Lower lobe of right lung (tissue), 2 donors: Measurements from ENCODE around the gene RPLP2. TPM values are rescaled to one million over a fixed set of nuclear protein-coding genes. Genes with fewer than 3 reads are reported as not detected.
A peak's percentile ranks its signal among the peaks of the same experiment; 100 is the strongest.

ENCODE experiments used
- ATAC-seq, 2 donors: fragments of 200-7000 bp; cut with Tn5 transposase; one replicate each; pipeline ENCODE4 v1.9.1; 2020 to 2022; ENCODE audit warnings: mild to moderate bottlenecking in 2 of 2, moderate library complexity in 2 of 2
- DNase-seq: peaks from one replicate; pipeline ENCODE4 v3.0.0-alpha.2; 2020
- H3K27ac ChIP-seq: fragments of 200-600 bp; one replicate; pipeline ENCODE4 v1.8.0; 2022
- H3K27me3 ChIP-seq: fragments of 200-600 bp; one replicate; pipeline ENCODE4 v1.8.0; 2022; ENCODE audit warnings: low read depth
- H3K36me3 ChIP-seq: fragments of 200-600 bp; one replicate; pipeline ENCODE4 v1.8.0; 2022; ENCODE audit warnings: mild to moderate bottlenecking
- H3K4me1 ChIP-seq: fragments of 200-600 bp; one replicate; pipeline ENCODE4 v1.8.0; 2022
- H3K4me3 ChIP-seq: fragments of 200-600 bp; one replicate; pipeline ENCODE4 v1.8.0; 2022; ENCODE audit warnings: mild to moderate bottlenecking
- H3K9me3 ChIP-seq: fragments of 200-600 bp; one replicate; pipeline ENCODE4 v1.8.0; 2022
- intact Hi-C: fragments of 100-400 bp; cut with DNase I; formaldehyde crosslinking; loops from one replicate; pipeline ENCODE4 v1.11.0; 2022
- total RNA-seq: library from RNA; stranded (reverse); fragmentation: NEBNext Ultra II Directional; extraction: Animal tissue kit (Norgen Biotek cat#: 25700); gene quantifications from one replicate; pipeline ENCODE4 v1.2.1, GENCODE V29; 2021
- TF ChIP-seq, protein P1 (sequence below): fragments of 200-600 bp; IDR thresholded peaks from one replicate; pipeline ENCODE4 v1.8.0; 2022; ENCODE audit warnings: antibody characterized with exemption, mild to moderate bottlenecking
- donor health status: DM: no; HTN: yes; CAD: no; lungs with severe emphysema.

RPLP2 gene
- total RNA-seq, 1 donor from 2014 or later, result 1,518 TPM

DNA sequence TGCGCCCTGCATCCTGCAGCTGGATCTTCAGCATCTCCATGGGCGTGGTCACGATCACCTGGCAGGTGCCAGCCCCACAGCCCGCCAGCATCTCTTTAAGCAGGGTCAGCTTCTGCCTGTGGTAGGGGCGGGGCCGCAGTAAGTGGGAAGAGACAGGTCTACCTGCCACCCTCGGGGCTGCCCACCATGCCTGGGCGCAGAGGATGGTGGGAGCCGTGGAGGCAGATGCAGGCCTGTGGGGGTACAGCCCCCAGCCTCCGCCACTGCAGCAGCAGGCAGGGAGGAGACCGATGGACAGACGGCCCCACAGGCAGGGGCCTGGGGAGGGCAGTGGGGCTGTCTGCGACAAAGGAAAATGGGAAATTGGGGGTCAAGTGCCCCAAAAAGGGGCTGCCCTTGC is 16.9 kb upstream of the RPLP2 start:
- DNase-seq (no peak), ATAC-seq (no peak)
- intact Hi-C loops, result no loop called here
- Histone ChIP-seq H3K9me3 (no peaks in the 10 kb centered on the region), H3K4me3 (no peak overlapping the region), H3K27ac (no peak overlapping the region), H3K27me3 (peaks cover 18% of the 10 kb centered on the region), H3K36me3 (peaks cover 20% of the 10 kb centered on the region), H3K4me1 (peaks cover 32% of the 10 kb centered on the region)
- TF ChIP-seq, protein P1, sequence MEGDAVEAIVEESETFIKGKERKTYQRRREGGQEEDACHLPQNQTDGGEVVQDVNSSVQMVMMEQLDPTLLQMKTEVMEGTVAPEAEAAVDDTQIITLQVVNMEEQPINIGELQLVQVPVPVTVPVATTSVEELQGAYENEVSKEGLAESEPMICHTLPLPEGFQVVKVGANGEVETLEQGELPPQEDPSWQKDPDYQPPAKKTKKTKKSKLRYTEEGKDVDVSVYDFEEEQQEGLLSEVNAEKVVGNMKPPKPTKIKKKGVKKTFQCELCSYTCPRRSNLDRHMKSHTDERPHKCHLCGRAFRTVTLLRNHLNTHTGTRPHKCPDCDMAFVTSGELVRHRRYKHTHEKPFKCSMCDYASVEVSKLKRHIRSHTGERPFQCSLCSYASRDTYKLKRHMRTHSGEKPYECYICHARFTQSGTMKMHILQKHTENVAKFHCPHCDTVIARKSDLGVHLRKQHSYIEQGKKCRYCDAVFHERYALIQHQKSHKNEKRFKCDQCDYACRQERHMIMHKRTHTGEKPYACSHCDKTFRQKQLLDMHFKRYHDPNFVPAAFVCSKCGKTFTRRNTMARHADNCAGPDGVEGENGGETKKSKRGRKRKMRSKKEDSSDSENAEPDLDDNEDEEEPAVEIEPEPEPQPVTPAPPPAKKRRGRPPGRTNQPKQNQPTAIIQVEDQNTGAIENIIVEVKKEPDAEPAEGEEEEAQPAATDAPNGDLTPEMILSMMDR, result no peak

DNA sequence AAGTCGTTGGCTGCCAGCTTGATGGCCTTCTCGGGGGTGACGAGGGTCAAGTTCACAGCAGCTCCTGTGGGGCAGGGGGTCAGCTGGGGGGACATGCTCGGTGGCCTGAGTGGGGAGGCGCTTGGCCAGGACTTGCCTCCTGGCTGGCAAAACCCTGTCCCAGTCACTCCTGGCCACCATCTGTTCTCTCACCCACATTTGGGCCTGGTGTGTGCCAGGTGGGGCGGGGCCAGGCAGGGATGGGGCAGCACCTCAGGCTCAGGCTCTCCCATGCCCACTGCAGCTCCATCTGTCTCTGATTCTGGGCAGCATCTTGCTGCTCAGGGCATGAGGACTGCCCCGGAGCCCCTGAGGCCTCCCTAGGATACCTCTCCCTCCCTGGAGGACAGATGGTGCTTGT is 16.2 kb upstream of the RPLP2 start:
- Histone ChIP-seq H3K27me3 (peaks cover 15% of the 10 kb centered on the region), H3K36me3 (peaks cover 20% of the 10 kb centered on the region), H3K4me3 (no peak overlapping the region), H3K9me3 (no peaks in the 10 kb centered on the region), H3K27ac (no peak overlapping the region), H3K4me1 (peaks cover 36% of the 10 kb centered on the region)
- no peak for DNase-seq
- no peak for ATAC-seq
- TF ChIP-seq, protein P1, result no peak
- intact Hi-C loops, result no loop called here

DNA sequence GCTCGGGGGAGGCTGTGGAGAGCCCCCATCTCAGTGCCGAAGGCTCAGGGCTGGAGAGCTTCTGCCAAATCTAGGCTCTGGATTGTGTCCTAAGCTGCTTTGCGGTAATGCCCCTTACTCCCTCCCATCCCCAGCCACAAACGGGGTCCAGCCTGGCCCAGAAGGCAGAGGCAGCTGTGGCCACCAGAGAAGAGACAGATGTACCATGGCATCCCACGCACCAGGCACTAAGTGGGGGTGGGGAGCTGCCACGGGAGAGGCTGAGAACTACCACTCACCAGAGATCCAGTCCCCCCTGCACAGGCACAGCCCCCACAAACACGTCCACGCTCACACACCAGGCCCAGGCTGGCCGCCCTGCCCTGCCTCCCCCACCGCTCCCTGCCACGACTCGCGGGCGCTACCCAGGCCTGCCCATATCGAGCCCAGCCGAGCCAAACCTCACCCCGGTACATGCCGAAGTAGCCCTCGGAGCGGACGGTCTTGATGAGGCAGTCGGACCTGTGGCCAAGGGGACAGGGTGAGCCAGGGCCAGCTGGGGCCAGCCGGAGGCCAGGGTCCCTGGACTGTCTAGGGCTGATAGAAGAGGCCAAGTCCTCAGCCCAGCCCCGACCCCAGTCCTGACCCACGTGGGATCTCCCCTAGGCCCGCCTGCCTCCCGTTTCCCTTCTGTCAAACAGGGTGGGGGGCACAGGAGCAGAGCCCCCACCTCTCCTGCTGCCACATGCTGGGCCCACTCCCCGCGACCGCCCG is 15.6 kb upstream of the RPLP2 start:
- no peak overlapping the region for H3K27ac ChIP-seq
- H3K4me1 ChIP-seq, result peaks cover 37% of the 10 kb centered on the region
- ATAC-seq, result no peak
- peak overlapping the region; percentile 80 for H3K4me3 ChIP-seq
- no peaks in the 10 kb centered on the region for H3K9me3 ChIP-seq
- no peak for DNase-seq
- peaks cover 23% of the 10 kb centered on the region for H3K36me3 ChIP-seq
- TF ChIP-seq, protein P1, result no peak
- intact Hi-C loops, result no loop called here
- peaks cover 9% of the 10 kb centered on the region for H3K27me3 ChIP-seq

DNA sequence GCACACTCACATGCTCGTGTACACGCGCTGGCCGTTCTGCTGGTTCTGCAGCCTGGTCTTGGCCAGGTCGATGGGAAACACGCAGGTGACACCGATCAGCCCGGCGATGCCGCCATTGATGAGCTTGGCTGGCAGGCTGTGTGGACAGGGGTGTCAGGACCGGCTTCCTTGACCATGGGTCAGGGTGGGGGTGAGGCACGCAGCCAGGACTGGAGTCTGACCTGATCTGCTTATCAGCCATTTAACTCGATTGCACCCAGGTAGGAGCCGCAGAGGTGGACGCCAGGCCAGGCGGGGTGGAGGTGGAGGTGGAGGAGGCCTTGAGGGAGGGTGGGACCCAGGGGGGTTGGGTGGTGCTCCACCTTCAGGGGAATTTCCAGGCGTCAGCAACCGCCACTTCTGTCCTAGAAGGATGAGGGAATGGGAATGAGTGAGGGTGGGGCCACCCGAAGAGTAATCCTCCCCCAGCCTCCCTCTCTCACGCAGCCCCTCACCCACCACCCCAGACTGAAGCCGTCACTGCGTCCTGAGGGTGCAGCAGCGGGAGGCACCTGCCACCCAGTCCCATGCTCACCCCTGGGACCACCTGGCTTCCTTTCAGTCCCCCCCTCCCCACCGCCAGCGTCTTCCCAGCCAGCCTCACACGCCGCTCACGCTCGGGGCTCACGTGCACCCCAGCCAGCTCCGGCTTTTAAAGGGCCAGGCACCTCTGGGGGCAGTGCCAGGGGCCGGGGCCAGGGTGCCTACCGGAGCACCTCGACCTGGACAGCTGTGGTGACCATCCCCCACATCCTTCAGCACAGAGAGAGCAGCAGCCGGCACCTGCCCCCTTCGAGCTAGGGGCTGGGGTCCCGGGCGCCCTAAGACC is 14.8 kb upstream of the RPLP2 start:
- Histone ChIP-seq H3K4me1 (peaks cover 37% of the 10 kb centered on the region), H3K36me3 (peaks cover 31% of the 10 kb centered on the region), H3K27me3 (peaks cover under 1% of the 10 kb centered on the region), H3K9me3 (no peaks in the 10 kb centered on the region), H3K27ac (peak overlapping the region; percentile 81), H3K4me3 (peak overlapping the region; percentile 80)
- no peak for DNase-seq
- intact Hi-C loops, result no loop called here
- TF ChIP-seq, protein P1, result no peak
- peak; percentile 11 to 57 for ATAC-seq

DNA sequence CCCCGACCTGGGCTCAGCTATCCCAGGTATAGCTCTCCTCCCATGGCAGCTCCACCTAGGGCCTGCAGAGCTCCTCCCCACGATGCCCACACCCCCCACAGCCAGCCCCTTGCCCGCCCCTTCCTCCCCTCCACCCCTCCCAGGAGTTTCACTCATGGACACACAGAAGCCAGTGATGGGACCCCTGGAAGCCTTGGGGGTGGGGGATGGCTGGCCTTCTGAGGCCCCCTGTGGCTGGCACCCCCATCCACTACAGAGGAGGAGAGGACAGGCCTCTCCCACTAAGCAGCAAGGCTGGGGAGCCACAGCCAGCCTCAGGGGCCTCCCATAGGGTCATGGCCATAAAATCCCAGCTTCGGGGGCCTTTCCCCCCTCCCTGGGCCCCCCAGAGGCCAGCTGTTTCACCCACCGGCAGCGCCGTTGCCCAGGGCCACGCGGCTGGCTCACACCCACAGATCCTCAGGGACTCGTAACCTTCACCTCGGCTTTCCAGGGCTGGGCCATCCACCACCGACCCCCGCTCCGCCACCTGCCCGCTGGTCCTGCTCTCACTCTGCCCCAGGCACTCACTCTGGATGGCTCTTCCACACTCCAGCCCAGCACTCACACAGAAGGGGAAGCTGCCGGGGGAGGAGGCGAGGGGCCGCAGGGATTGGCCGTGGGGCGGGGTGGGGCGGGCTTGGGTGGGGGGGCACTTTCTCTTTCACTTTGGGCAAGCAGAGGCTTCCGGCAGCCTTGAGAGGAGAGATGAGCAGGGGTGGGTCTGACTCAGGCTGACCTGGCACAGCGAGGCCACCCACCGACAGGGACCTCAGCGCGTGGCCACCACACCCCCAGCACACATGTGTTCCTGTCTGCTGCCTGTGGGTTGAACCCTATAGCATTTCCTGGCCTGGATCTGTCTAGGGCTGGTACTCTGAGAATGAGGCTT is 13.9 kb upstream of the RPLP2 start:
- ATAC-seq, result peak; percentile 82 to 84
- Histone ChIP-seq H3K4me3 (peak overlapping the region; percentile 80), H3K4me1 (peaks cover 37% of the 10 kb centered on the region), H3K36me3 (peaks cover 40% of the 10 kb centered on the region), H3K27me3 (no peaks in the 10 kb centered on the region), H3K27ac (peak overlapping the region; percentile 81), H3K9me3 (no peaks in the 10 kb centered on the region)
- TF ChIP-seq, protein P1, result no peak
- peak; percentile 90 for DNase-seq
- intact Hi-C loops, result no loop called here
